Astrocyte (in vitro differentiated cells and primary cell): Measurements from ENCODE around the gene PRKCA. TPM values are rescaled to one million over a fixed set of nuclear protein-coding genes. Genes with fewer than 3 reads are reported as not detected.

Experiments
- DNase-seq: peaks from one replicate; pipeline ENCODE4 v3.0.0-alpha.2; 2010; ENCODE audit warnings: low read depth
- FAIRE-seq: peaks from 2 replicates; lab custom pipeline; 2011; peaks lifted over from hg19 to GRCh38; lab: Jason Lieb, UNC
- H2AFZ ChIP-seq: 2 replicates; pipeline ENCODE4 v1.6.0; 2012; ENCODE audit warnings: low read depth, low read length, inconsistent platforms
- H3K27ac ChIP-seq: 2 replicates; pipeline ENCODE4 v1.5.1; 2011; ENCODE audit warnings: low read depth, low read length, inconsistent platforms
- H3K27me3 ChIP-seq: 2 replicates; pipeline ENCODE4 v1.6.0; 2011; ENCODE audit warnings: low read length, inconsistent platforms; ENCODE audit not compliant: insufficient read depth
- H3K36me3 ChIP-seq: 2 replicates; pipeline ENCODE4 v1.5.1; 2011; ENCODE audit warnings: low read length, inconsistent platforms; ENCODE audit not compliant: insufficient read depth
- H3K4me1 ChIP-seq: 2 replicates; pipeline ENCODE4 v1.5.1; 2011; ENCODE audit warnings: low read length, inconsistent platforms; ENCODE audit not compliant: insufficient read depth
- H3K4me2 ChIP-seq: 2 replicates; pipeline ENCODE4 v1.6.0; 2012; ENCODE audit warnings: low read length, inconsistent platforms
- H3K4me3 ChIP-seq: 2 replicates; pipeline ENCODE4 v1.5.1; 2011; ENCODE audit warnings: low read depth, mild to moderate bottlenecking, low read length, inconsistent platforms; ENCODE audit not compliant: insufficient read depth
- H3K79me2 ChIP-seq: 2 replicates; pipeline ENCODE4 v1.6.0; 2012; ENCODE audit warnings: mild to moderate bottlenecking, low read length, inconsistent platforms; ENCODE audit not compliant: insufficient read depth
- H3K9ac ChIP-seq: 2 replicates; pipeline ENCODE4 v1.6.0; 2012; ENCODE audit warnings: mild to moderate bottlenecking, low read length, inconsistent platforms
- H3K9me3 ChIP-seq: 2 replicates; pipeline ENCODE4 v1.5.1; 2012; ENCODE audit warnings: low read depth, mild to moderate bottlenecking, low read length, inconsistent platforms; ENCODE audit not compliant: insufficient read depth
- H4K20me1 ChIP-seq: 2 replicates; pipeline ENCODE4 v1.6.0; 2012; ENCODE audit warnings: low read length, inconsistent platforms; ENCODE audit not compliant: insufficient read depth
- H3K27ac Mint-ChIP-seq: one replicate; pipeline ENCODE4 v1.8.0; 2021; ENCODE audit warnings: mild to moderate bottlenecking, mixed read lengths; ENCODE audit not compliant: unreplicated experiment
- H3K27me3 Mint-ChIP-seq: one replicate; pipeline ENCODE4 v1.8.0; 2021; ENCODE audit warnings: low read depth, mixed read lengths; ENCODE audit not compliant: unreplicated experiment
- H3K36me3 Mint-ChIP-seq: one replicate; pipeline ENCODE4 v1.8.0; 2021; ENCODE audit warnings: low read depth, mixed read lengths; ENCODE audit not compliant: unreplicated experiment
- H3K4me1 Mint-ChIP-seq: one replicate; pipeline ENCODE4 v1.8.0; 2021; ENCODE audit warnings: low read depth, mixed read lengths; ENCODE audit not compliant: unreplicated experiment
- H3K4me3 Mint-ChIP-seq: one replicate; pipeline ENCODE4 v1.8.0; 2021; ENCODE audit warnings: mild to moderate bottlenecking, moderate library complexity, mixed read lengths; ENCODE audit not compliant: unreplicated experiment
- H3K9me3 Mint-ChIP-seq: one replicate; pipeline ENCODE4 v1.8.0; 2021; ENCODE audit warnings: mild to moderate bottlenecking, mixed read lengths; ENCODE audit not compliant: unreplicated experiment
- EZH2 ChIP-seq: IDR thresholded peaks from 2 replicates; pipeline ENCODE4 v1.6.1; 2012; ENCODE audit warnings: mild to moderate bottlenecking, low read length, inconsistent platforms; ENCODE audit not compliant: insufficient read depth
- total RNA-seq: library from RNA; stranded (reverse); gene quantifications from 2 replicates; pipeline ENCODE4 v1.2.1, GENCODE V29; 2021
- TF ChIP-seq, protein P1 (sequence below): IDR thresholded peaks from 2 replicates; pipeline ENCODE4 v1.5.1; 2011; ENCODE audit warnings: low read depth, mild to moderate bottlenecking, inconsistent platforms, low read length, moderate library complexity; ENCODE audit not compliant: insufficient read depth

PRKCA gene
- total RNA-seq, 1 donor from 2014 or later = 49.9 TPM

DNA sequence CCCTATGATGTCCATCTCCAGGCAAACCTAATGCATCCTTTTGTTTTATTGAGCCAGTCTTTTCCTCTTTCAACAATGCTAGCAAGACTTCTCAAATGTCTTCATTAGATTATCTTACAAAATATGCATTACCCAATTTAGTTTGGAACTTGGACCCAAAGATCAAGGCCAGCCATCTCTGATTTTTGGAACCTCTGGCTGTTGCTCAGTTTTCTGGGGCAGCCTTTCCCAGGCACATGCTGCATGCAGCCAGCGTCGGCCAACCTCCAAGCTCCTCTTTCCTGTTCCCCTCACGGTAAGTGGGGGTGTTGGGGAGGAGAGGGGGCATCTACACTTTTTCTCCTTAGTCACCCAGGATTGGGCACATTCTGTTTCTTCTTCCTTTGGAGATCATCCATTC lies 189.3 kb downstream of the PRKCA start:
- Histone ChIP-seq H3K4me2 (no peak overlapping the region), H3K4me3 (no peak overlapping the region), H3K27me3 (no peaks in the 10 kb centered on the region), H2AFZ (no peak overlapping the region), H3K4me1 (peaks cover 23% of the 10 kb centered on the region), H3K27ac (no peak overlapping the region), H3K79me2 (peaks cover 11% of the 10 kb centered on the region), H4K20me1 (peaks cover 6% of the 10 kb centered on the region), H3K9ac (no peak overlapping the region), H3K36me3 (no peaks in the 10 kb centered on the region), H3K9me3 (no peaks in the 10 kb centered on the region)
- Mint-ChIP-seq H3K9me3 (no peaks in the 10 kb centered on the region), H3K27ac (no peak overlapping the region), H3K36me3 (no peaks in the 10 kb centered on the region), H3K4me3 (no peak overlapping the region), H3K27me3 (no peaks in the 10 kb centered on the region), H3K4me1 (peaks cover 35% of the 10 kb centered on the region)
- FAIRE-seq (no peak), DNase-seq (no peak)
- TF ChIP-seq, protein P1, sequence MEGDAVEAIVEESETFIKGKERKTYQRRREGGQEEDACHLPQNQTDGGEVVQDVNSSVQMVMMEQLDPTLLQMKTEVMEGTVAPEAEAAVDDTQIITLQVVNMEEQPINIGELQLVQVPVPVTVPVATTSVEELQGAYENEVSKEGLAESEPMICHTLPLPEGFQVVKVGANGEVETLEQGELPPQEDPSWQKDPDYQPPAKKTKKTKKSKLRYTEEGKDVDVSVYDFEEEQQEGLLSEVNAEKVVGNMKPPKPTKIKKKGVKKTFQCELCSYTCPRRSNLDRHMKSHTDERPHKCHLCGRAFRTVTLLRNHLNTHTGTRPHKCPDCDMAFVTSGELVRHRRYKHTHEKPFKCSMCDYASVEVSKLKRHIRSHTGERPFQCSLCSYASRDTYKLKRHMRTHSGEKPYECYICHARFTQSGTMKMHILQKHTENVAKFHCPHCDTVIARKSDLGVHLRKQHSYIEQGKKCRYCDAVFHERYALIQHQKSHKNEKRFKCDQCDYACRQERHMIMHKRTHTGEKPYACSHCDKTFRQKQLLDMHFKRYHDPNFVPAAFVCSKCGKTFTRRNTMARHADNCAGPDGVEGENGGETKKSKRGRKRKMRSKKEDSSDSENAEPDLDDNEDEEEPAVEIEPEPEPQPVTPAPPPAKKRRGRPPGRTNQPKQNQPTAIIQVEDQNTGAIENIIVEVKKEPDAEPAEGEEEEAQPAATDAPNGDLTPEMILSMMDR = no peak
- TF ChIP-seq EZH2 = no peak

DNA sequence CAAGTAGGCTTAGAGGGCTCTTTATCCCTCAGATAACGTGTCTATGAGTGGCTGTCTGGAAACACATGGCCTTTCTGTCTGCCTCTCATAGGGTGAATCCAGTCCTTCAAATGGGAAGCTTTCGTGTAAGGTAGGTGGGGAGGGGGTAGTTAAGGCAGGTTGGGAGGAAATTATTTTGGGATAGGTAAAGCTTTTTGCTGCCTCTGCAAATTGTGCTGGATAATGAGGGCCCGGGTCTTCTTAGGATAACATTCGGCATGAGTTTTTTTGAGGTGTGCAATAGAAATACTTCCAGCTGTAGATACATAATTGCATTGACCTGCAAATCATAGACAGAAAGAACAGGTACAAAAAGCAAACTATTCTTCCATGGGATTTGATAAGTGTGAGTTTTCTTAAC lies 189.7 kb downstream of the PRKCA start:
- H3K4me3 ChIP-seq = no peak overlapping the region
- Mint-ChIP-seq H3K27ac (no peak overlapping the region), H3K9me3 (no peaks in the 10 kb centered on the region), H3K4me1 (peaks cover 33% of the 10 kb centered on the region), H3K36me3 (no peaks in the 10 kb centered on the region), H3K4me3 (no peak overlapping the region), H3K27me3 (no peaks in the 10 kb centered on the region)
- H3K79me2 ChIP-seq = peaks cover 7% of the 10 kb centered on the region
- H3K9ac ChIP-seq = no peak overlapping the region
- TF ChIP-seq EZH2 = no peak
- TF ChIP-seq, protein P1 = no peak
- H3K4me1 ChIP-seq = peaks cover 23% of the 10 kb centered on the region
- no peak overlapping the region for H3K27ac ChIP-seq
- H3K27me3 ChIP-seq = no peaks in the 10 kb centered on the region
- no peak overlapping the region for H2AFZ ChIP-seq
- no peaks in the 10 kb centered on the region for H3K36me3 ChIP-seq
- H3K9me3 ChIP-seq = no peaks in the 10 kb centered on the region
- H4K20me1 ChIP-seq = peaks cover 5% of the 10 kb centered on the region
- no peak overlapping the region for H3K4me2 ChIP-seq
- FAIRE-seq (no peak), DNase-seq (no peak)

- no peak overlapping the region for H3K4me3 Mint-ChIP-seq
- H3K4me2 ChIP-seq = no peak overlapping the region
These were observed 190.2 kb downstream of the PRKCA start for GRCh38 chr17:66492561-66493005.

More at GRCh38 chr17:66492561-66493005, 190.2 kb downstream of the PRKCA start:
- Mint-ChIP-seq H3K4me1 (peaks cover 32% of the 10 kb centered on the region), H3K27ac (no peak overlapping the region), H3K9me3 (no peaks in the 10 kb centered on the region), H3K27me3 (no peaks in the 10 kb centered on the region), H3K36me3 (no peaks in the 10 kb centered on the region)
- FAIRE-seq (no peak), DNase-seq (peak; percentile 56)
- Histone ChIP-seq H3K4me3 (no peak overlapping the region), H3K79me2 (peaks cover 2% of the 10 kb centered on the region), H3K4me1 (peaks cover 23% of the 10 kb centered on the region), H3K9ac (no peak overlapping the region), H2AFZ (no peak overlapping the region), H4K20me1 (peaks cover under 1% of the 10 kb centered on the region), H3K27me3 (no peaks in the 10 kb centered on the region), H3K27ac (peak overlapping the region; percentile 76), H3K9me3 (no peaks in the 10 kb centered on the region), H3K36me3 (no peaks in the 10 kb centered on the region)
- TF ChIP-seq EZH2 = no peak
- TF ChIP-seq, protein P1 = no peak
